Measurements from ENCODE around the gene SLC39A1. TPM values are rescaled to one million over a fixed set of nuclear protein-coding genes. Genes with fewer than 3 reads are reported as not detected.

The SLC39A1 gene
- total RNA-seq, 1 experiment from 2014 or later, result 152 TPM

- Mint-ChIP-seq H3K4me3 (ENCODE audit: low read depth, unreplicated experiment) (peak overlapping the region; percentile 74), H3K27ac (ENCODE audit: unreplicated experiment) (peak overlapping the region; percentile 91)
- intact Hi-C loops (cut with micrococcal nuclease; ENCODE audit: unreplicated experiment), result loop anchor here (5.0 kb wide), 1 partner anchor 100 kb away; no protein-coding TSS in a partner anchor
These were observed 41.0 kb downstream of the SLC39A1 start for GRCh38 chr1:153922076-153922971.

DNA sequence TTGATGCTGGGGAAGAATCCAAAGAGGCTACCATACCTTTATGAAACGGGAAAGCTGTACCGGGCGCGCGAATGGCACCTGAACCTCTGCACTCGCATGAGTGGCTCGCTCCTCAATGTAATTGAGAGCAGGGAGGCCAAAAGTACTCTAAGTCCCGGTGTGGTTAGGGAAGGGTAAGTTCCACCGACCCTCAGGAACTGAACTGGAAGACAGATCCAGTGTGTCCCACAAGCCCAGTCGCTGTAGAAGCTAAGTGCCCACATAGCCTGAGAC lies 41.6 kb downstream of the SLC39A1 start:
- H3K4me1 Mint-ChIP-seq (ENCODE audit: low read depth, unreplicated experiment), result peaks cover 33% of the 10 kb centered on the region
- CTCF ChIA-PET, result interaction anchor here (0.7 to 2.3 kb wide), 5 partner anchors 25 to 1037 kb away, joined by 3 to 11 read pairs (median 3); partner anchors contain the start of genes DENND4B, RAB13 and RPS27
- H3K27ac Mint-ChIP-seq (ENCODE audit: unreplicated experiment), result peak overlapping the region; percentile 91
- no peak for DNase-seq
- no peak for TF ChIP-seq CTCF (IDR thresholded peaks at IDR 0.05; ENCODE audit: unreplicated experiment)
- peaks cover 37% of the 10 kb centered on the region for H3K36me3 Mint-ChIP-seq (ENCODE audit: insufficient read depth, unreplicated experiment)
- TSS peak; percentile 31 for BruUV-seq (replicated peaks)
- H3K9me3 Mint-ChIP-seq (ENCODE audit: low read depth, unreplicated experiment), result no peaks in the 10 kb centered on the region
- intact Hi-C loops (cut with micrococcal nuclease; ENCODE audit: unreplicated experiment), result loop anchor here (2.0 to 5.0 kb wide), 2 partner anchors 65 to 99 kb away; partner anchors contain the start of gene RAB13
- H3K4me3 Mint-ChIP-seq (ENCODE audit: low read depth, unreplicated experiment), result peak overlapping the region; percentile 74
- H3K27me3 Mint-ChIP-seq (ENCODE audit: unreplicated experiment), result no peaks in the 10 kb centered on the region

More at GRCh38 chr1:153922076-153922971, 41.0 kb downstream of the SLC39A1 start:
- Mint-ChIP-seq H3K27me3 (ENCODE audit: unreplicated experiment) (no peaks in the 10 kb centered on the region), H3K9me3 (ENCODE audit: low read depth, unreplicated experiment) (no peaks in the 10 kb centered on the region), H3K4me1 (ENCODE audit: low read depth, unreplicated experiment) (peaks cover 33% of the 10 kb centered on the region), H3K36me3 (ENCODE audit: insufficient read depth, unreplicated experiment) (peaks cover 37% of the 10 kb centered on the region)
- no peak for TF ChIP-seq CTCF (IDR thresholded peaks at IDR 0.05; ENCODE audit: unreplicated experiment)
- CTCF ChIA-PET, result interaction anchor here (0.5 to 2.3 kb wide), 8 partner anchors 23 to 1037 kb away, joined by 3 to 11 read pairs (median 3); partner anchors contain the start of genes DENND4B, RAB13, RPS27 and SLC39A1
- peak; percentile 78 for DNase-seq
- no TSS peak for BruUV-seq (replicated peaks)

DNA sequence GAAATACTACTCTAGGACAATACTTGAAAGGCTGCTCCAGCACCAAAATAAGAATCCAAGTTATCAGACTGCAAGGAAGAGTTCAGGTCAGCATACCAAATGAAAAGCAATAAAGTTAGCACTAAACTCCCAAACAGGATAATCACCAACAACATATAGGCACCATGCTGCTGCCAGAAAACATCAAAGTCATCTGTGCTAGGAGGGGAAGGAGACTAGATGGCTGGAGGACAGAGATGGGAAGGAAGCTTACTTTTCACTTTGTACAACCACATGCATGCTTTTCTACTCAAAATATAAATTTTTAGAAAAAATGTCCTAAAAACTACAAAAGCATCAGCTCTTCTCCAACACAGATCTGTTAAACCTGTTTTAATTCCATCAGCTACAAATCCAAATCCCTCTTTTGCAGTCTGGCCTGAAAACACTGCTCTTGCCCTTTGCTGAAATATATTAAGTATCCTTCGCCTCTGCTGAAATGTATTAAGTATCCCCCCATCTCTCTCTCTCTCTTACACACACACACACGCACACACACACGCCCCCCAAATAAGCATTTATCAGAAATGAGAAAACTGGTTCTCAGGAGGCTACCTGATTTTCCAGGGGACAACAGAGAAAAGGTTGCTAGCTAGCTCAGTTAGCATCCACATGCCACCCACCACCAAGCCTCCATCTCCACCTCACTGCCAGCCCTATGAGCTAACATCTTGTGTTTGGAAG lies 42.1 kb downstream of the SLC39A1 start:
- no TSS peak for BruUV-seq (replicated peaks)
- intact Hi-C loops (cut with micrococcal nuclease; ENCODE audit: unreplicated experiment), result loop anchor here (2.0 to 5.0 kb wide), 2 partner anchors 66 to 99 kb away; partner anchors contain the start of gene RAB13
- CTCF ChIA-PET, result interaction anchor here (0.7 to 2.3 kb wide), 5 partner anchors 25 to 1036 kb away, joined by 3 to 11 read pairs (median 3); partner anchors contain the start of genes DENND4B, RAB13 and RPS27

More for the DNA sequence above, 42.1 kb downstream of the SLC39A1 start:
- H3K27me3 Mint-ChIP-seq (ENCODE audit: unreplicated experiment), result no peaks in the 10 kb centered on the region
- H3K9me3 Mint-ChIP-seq (ENCODE audit: low read depth, unreplicated experiment), result no peaks in the 10 kb centered on the region
- H3K4me3 Mint-ChIP-seq (ENCODE audit: low read depth, unreplicated experiment), result peak overlapping the region; percentile 74
- H3K27ac Mint-ChIP-seq (ENCODE audit: unreplicated experiment), result peak overlapping the region; percentile 91
- H3K36me3 Mint-ChIP-seq (ENCODE audit: insufficient read depth, unreplicated experiment), result peaks cover 37% of the 10 kb centered on the region
- H3K4me1 Mint-ChIP-seq (ENCODE audit: low read depth, unreplicated experiment), result peaks cover 33% of the 10 kb centered on the region
- no peak for DNase-seq
- TF ChIP-seq CTCF (IDR thresholded peaks at IDR 0.05; ENCODE audit: unreplicated experiment), result no peak

All from Calu3 (cell line).